ENCODE results near the gene ARHGEF28.

The ARHGEF28 gene

DNA sequence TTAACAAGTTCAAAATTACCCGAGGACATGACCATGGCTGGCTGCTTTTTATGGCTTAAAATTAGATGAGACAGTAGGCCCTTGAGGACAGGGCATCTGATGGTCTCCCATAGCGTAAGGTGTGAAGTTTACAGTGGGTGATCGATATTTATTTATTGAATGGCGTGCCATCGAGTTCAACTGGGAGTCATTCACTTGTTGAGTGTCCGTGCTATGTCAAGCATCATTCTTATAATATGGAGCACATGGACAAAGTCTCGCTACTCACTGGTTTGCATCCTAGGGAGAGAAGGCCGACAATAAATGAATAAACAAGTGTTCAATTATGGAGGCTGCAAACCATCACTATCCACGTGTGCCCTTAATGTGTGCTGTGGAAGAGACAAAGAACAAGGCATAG lies 277.2 kb downstream of the ARHGEF28 start:
- no peak for FAIRE-seq

GRCh38 chr5:73906277-73906676 lies 280.3 kb downstream of the ARHGEF28 start:
- no peak for FAIRE-seq

DNA sequence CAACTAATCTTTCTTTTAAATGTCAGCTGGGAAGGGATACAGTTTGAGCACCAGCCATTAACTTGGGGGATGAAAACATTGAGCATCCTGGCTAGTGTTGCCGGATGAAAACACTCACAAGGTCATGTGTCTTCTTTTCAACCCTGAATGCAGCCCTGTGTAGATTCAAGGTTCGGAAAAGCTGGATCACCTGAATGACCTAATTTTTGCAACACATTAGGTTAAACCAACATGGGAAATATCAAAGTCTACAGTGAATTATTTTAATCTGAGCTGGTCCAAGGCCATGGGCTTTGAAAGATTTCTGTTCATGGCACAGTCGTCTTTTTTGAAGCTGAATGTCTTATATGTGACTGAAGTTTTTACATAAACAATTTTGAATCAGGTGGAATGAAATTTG lies 281.2 kb downstream of the ARHGEF28 start:
- no peak for FAIRE-seq

GRCh38 chr5:73908395-73908794 lies 282.4 kb downstream of the ARHGEF28 start:
- FAIRE-seq, result no peak

DNA sequence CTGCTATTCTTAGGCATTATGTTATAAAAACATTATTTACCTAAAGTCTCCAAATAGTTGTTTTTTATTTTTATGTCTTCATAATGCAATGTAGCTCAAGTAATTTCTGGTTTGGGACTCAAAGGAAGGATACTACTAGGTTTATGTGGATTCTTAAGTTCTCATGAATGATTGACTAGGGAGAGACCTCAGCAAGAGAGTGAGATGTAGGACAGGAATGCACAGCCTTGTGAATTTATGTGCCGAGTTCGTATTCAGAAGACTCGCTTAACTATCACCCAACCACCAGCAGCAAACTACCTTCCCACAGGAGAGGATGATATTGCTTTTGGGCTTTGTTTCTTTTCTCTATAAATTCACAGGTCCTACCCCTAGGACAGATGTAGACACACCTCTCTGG lies 282.9 kb downstream of the ARHGEF28 start:
- FAIRE-seq, result peak; percentile 39

DNA sequence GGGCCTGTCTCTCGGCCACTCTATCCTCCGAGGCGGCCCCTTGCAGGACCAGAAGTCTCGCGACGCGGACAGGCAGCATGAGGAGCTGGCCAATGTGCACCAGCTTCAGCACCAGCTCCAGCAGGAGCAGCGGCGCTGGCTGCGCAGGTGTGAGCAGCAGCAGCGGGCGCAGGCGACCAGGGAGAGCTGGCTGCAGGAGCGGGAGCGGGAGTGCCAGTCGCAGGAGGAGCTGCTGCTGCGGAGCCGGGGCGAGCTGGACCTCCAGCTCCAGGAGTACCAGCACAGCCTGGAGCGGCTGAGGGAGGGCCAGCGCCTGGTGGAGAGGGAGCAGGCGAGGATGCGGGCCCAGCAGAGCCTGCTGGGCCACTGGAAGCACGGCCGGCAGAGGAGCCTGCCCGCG lies 283.5 kb downstream of the ARHGEF28 start:
- FAIRE-seq, result no peak

DNA sequence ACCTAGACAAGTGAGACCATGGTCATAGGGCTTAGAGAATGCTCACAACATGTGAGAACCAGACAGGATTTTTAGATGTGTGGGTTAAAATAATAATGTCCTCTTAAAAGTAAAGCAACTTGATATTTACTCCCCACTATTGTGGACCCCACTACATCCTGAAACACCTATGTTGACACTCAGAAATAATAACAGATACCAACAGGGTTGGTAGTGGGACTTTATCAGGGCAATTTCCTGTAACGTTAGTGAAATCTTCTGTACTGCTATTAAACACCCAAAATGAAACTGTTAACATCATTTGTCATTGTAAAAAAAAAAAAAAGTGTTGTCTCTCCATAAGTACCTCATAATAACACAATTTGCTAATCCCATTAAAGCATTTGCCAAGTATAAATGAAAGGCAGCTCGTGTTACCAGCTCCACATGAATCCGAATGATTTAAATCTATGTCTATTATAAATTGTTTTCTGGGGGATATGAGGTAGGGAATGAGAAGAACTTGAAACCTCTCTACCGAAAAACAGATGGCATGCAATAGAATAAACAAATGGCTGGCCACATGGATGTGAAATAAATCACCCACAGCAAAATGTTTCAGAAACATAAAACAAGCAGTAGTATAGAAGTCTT lies 285.9 kb downstream of the ARHGEF28 start:
- FAIRE-seq, result no peak

DNA sequence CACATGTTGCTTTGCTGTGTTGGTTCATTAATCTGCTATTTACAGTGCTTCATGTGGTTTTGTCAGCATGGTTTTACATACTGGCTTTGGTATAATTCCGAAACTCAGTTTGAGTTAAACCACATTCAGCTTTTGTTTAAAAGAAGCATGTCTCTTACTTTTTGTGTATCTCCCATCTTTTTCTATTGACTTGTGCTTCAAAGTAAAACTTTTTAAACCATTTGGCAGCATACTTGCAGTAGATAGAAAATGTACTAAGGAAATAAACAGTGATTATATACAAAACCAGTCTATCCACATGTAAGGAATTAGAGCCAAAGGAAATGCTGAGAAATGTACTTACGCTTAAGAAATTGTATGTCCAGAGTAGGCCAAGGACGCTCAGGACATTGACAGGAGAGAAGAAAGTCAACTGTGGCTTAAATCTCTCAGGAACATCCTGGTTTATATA lies 286.9 kb downstream of the ARHGEF28 start:
- no peak for FAIRE-seq

GRCh38 chr5:73913971-73914370 lies 288.0 kb downstream of the ARHGEF28 start:
- no peak for FAIRE-seq

DNA sequence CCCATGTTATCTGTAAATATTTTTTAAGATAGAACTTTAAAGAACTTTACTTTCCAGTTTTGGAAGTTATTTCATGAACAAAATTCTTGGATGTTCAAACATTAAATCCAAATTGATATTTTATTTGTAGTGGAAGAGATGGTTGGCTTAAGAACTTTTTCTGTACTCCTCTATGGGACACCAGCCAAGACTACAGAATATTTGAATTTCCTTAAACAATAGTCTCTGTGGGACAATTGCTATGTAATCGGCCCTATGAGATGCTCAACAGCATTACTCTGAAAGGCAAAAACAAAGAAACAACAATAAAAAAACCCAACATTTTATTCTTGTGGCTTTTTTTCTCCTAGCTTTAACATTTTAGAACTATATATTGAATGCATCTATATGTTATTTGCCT lies 289.3 kb downstream of the ARHGEF28 start:
- no peak for FAIRE-seq

DNA sequence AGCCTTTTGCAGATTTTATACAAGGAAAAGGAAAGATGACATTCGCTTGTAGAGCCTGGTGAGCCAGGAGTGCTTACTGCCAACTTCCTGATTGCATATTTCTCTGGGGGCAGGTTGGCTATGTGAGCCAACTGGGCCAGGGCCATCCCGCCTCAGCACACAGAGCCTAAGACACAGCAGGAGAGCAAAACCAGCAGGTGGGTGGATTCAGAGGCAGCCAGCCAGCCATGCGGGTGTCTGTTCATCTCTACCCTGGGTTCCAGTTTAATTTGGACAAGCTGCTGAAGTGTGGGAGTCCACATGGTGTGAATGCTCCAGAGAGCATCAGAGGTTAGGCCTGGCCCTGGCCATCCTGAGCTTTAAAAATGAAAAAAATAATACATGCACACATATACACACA lies 291.4 kb downstream of the ARHGEF28 start:
- FAIRE-seq, result no peak

- no peak for FAIRE-seq
Observed at GRCh38 chr5:73917891-73918290, 291.9 kb downstream of the ARHGEF28 start.

DNA sequence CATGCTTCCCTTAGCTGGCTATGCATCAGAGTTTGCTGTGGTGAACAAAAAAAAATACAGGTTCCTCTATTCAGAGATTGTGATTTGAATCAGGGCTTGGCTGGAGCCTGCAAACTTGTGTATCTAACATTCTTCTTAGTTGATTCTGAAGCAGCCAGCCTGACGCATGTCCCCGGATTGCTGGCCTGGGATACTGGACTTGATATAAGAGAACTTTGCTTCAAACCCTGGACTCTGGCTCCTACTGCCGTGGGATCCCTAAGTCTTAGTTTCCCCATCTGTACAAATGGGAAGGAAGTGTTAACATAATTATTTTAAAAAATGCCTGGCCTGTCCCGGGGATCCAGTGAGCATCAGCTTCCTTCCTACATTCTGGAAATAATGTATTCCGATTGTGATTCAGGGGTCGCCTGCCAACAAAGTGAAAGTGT lies 292.8 kb downstream of the ARHGEF28 start:
- no peak for FAIRE-seq

DNA sequence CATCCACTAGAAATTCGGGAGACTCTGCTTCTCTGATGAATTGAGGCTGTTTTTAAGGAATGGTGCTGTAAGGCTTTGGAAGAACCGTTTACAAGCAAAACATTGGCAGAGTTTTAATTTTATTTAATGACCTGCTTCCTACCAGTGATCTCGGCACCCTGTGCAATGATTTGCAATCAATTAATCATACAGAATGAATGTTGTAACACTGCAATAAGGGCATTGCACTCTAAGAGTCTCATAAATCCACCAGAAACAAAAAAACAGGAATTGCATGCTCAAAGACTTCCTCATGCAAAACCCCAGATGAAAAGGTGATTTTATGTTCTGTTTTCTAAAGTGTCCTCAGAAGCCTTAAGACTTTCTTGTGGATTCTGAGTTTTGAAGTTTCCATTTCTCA lies 295.7 kb downstream of the ARHGEF28 start:
- no peak for FAIRE-seq

GRCh38 chr5:73922224-73922623 lies 296.2 kb downstream of the ARHGEF28 start:
- no peak for FAIRE-seq

- no peak for FAIRE-seq
Observed at GRCh38 chr5:73922875-73923557, 297.0 kb downstream of the ARHGEF28 start.

GRCh38 chr5:73928476-73929070 lies 302.6 kb downstream of the ARHGEF28 start:
- FAIRE-seq, result no peak

DNA sequence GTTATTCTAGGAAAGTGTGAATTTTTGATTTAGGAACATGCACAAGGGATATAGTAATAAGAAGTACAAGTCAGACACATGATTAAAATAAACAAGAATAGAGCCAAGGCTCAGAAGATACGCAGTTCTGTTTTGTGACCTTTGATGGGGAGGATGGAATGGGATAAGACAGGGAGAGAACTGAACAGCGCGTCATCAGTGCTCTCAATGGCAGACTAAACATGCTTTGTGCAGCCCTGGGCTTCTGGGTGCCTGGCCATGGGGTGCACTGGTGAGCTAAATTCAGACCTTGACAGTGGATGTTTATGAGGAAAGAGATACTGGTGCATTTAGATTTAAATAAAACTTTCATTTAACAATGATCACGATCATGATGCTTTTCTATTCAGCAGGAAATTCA lies 309.7 kb downstream of the ARHGEF28 start:
- no peak for FAIRE-seq

DNA sequence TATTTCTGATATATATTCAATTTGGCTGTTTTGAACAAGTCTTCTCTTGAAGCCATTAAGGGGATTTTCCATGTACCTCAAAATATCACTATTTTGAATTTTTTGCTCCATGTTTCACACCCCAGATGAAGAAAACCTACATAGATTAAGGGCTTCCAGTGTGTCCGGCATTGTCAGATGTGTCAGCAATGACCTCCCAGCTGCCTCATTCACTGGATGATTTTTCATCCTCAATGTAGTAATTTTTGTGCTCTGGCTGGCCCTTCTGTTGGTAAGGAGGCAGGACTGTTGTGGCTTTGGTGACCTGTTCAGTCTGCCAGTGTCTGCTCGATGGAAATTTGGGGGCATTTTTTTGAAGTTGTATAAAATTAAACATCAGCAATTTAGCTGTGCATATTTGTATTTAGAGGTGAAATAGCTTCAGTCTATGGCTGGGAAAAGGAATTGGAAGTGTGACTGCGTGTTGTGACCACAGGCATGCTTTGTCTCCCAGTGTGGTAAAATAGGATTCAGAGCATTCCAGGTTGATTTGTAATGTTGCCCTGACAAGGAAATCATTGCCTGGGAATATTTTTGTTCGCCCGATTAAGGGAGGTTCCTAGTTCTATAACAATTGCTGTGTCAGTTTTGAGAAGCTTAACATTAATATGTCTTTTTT lies 312.4 kb downstream of the ARHGEF28 start:
- peak; percentile 78 for FAIRE-seq

DNA sequence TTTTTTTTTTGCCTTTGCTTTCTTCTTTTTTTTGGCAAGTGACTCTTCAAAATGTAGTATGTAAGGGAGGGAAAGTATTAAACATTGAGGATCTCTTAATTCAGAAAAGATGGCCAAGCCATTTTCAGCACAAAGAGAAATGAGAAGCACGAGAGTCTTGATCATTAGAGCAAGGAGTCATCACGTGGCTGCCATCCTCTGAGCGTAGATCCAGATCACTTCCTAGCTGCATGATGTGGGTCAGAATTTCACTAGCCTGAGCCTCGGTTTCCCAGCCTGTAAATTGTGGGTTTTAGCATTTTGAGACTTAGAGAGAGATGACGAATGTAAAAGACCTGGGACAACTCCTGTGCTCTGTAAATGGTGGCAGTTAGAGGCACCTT lies 312.9 kb downstream of the ARHGEF28 start:
- no peak for FAIRE-seq

- no peak for FAIRE-seq
Observed at GRCh38 chr5:73939557-73939956, 313.6 kb downstream of the ARHGEF28 start.

- no peak for FAIRE-seq
Observed at GRCh38 chr5:73940026-73940425, 314.0 kb downstream of the ARHGEF28 start.

DNA sequence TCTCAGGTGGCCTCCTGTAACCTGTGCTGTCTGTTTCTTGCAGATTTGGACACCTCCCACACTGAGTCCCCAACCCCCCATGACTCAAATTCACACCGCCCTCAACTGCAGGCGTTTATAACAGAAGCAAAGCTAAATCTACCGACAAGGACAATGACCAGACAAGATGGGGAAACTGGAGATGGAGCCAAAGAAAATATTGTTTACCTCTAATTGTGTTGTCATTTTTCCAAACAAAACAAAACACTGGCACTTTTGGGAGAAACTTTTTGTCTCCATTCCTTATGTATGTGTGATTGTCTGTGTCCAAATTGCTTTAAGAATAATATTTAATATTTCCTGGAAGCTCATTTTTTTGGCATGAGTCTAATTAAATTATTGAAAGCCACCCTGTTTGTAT lies 314.8 kb downstream of the ARHGEF28 start:
- no peak for FAIRE-seq

DNA sequence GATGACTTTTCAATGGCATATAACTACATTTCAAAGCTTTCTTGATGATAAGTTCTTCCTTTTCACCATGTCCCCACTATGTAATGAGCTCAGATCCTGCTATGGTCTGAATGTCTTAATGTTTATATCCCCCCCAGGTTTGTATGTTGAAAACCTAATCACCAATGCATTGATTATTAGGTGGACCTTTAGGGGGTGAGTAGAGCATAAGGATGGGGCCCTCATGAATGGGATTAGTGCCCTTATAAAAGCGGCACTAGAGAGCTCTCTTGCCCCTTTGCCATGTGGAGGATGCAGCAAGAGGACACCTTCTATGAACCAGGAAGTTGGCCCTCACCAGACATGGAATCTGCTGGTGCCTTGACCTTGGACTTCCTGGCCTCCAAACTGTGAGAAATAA lies 316.8 kb downstream of the ARHGEF28 start:
- FAIRE-seq, result no peak
